ENCODE data around the gene SULT1B1.

Gene SULT1B1

DNA sequence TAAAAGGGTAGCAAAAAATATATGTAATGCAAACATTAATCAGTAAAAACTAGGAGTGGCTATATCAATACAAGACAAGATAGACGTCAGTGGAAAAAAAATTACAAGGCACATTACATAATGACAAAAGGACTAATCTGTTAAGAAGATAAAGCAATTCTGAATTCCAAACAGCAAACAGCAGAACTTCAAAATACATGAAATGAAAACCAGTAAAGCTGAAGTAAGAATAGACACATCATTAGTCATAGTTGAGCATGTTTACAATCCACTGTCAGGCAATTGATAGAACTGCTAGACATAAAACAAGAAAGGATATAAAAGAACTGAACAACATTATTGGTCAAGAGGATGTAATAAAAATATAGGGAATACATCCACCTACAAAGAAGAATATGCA lies 12.2 kb downstream of the SULT1B1 start:
- no peak for DNase-seq

- DNase-seq, result no peak
Observed at GRCh38 chr4:69744157-69744478, 16.3 kb downstream of the SULT1B1 start.

DNA sequence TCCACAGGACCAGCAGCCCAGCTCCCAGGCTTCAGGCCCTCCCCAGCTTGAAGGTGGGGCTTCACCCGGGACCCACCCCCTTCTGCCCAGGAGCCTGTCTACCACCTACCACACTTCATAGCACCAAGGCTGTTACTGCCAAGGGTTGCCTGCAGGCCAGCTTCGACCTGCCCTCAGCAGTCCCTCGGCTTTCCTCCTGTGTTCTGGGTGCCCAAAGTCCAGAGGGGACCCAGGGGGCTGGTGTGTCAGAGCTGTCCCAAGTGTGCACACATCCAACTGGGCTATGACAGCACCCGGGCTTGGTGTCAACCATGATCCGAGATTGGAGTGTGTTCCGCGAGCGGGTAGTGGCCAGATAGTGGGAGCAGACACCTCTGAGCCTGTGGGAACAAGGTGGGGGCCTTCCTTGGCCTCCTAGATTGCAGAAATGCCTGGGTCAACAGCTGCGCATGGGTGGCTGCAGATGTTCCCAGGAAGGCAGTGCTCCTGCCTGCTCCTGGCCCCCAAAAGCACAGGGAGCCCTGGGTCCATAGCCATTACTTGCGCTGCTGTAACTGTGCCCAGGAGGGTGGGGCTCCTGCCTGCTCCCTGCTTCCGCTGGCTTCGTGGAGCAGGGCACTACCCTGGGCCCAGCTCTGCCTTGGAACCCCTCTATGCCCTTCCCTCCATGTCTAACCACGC lies 16.8 kb downstream of the SULT1B1 start:
- no peak for DNase-seq

GRCh38 chr4:69742596-69742995 lies 17.8 kb downstream of the SULT1B1 start:
- no peak for DNase-seq

GRCh38 chr4:69738872-69739271 lies 21.5 kb downstream of the SULT1B1 start:
- DNase-seq, result no peak

- no peak for DNase-seq
Observed at GRCh38 chr4:69735119-69735518, 25.3 kb downstream of the SULT1B1 start.

DNA sequence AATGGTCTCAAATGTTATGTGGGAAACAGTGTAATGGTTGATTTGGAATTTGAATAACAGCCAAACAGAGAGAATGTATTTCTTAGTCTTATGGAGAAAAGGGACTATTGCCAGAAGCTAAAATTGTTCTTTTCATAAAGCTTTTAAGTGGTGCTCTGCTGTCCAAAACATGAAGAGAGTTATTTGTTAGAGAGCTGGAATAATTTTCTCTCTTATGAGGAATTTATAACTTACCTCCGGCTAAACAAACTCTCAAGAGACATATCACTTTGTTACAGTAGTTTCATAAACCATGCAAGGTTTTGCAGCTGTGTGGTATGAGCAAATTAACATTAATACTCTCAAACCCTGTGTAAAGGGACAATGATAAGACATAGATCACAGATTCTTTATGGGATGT lies 28.6 kb downstream of the SULT1B1 start:
- peak; percentile 15 for DNase-seq

DNA sequence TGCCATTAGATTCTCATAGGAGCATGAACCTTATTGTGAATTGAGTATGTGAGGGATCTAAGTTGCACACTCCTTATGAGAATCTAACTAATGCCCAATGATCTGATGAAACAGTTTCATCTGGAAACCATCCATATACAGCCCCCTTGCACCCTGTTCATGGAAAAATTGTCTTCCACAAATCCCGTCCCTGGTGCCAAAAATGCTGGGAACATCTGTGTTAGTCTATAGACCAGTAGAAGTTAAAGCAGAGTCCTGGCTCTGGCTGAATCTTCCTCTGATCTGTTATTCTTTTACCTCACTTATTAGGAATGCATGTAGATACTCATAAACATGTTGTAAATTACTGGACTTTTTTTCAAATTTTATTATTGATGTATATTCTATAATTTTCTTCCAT lies 29.2 kb downstream of the SULT1B1 start:
- DNase-seq, result no peak

- DNase-seq, result no peak
Observed at GRCh38 chr4:69730002-69730401, 30.4 kb downstream of the SULT1B1 start.

GRCh38 chr4:69727926-69728325 lies 32.5 kb downstream of the SULT1B1 start:
- no peak for DNase-seq

GRCh38 chr4:69727426-69727825 lies 33.0 kb downstream of the SULT1B1 start:
- DNase-seq, result no peak

- no peak for DNase-seq
Observed at GRCh38 chr4:69726971-69727370, 33.4 kb downstream of the SULT1B1 start.

DNA sequence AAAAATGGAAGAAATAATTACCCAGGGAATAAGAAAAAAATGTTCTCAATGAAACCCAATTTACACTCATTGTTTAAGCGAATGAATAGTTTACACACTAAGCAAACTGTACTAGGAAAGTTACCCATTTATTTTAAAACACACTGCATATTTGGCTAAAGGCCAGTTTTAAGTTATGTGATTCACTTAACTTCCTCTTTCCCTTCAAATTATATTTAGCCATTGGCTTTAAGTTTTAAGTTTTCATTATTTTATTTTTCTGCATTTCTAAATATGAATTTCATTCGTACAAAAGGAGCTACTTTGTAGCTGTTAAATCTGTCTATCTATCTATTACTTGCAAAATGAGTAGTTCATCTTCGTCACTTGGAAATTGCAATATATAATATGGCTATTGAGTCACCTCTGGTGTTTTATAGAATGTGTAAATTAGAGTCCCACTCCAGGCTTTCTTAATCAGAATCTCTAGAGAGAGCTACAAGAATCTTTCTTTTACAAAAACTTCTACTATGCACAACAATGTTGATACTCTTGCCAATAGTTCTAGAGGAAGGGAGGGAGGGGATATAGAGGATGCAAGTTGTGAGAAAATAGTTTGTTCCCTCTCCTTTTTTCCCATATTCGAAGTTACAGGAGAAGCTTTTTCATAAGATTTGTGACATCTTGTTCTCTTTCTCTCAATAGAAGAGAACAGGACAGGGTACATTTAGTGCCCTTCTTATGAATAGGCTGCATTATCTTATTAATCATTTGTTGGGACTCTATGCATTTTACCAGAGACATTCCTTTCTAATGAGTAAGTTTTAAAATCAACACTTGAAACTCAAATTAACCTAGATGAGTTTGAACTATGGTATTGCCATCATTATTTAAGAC lies 41.8 kb downstream of the SULT1B1 start:
- DNase-seq, result no peak

- no peak for DNase-seq
Observed at GRCh38 chr4:69717778-69718177, 42.6 kb downstream of the SULT1B1 start.

DNA sequence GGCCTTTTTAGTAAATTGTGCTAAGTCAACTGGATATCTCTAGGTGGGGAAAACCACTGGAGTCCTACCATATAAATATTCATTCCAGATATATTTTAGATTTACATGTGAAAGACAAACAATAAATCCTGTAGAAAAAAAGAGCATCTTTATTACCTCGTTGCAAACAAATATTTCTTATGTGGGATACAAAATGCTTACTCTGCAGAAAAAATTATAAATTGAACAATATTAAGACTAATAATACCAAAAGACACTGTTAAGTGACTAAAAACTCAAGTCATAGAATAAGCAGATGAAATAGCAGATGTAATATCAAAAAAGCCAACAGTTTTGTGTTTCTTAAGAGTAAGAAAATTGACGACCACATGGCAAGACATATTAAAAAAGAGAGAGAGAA lies 43.8 kb downstream of the SULT1B1 start:
- DNase-seq, result no peak

- DNase-seq, result no peak
Observed at GRCh38 chr4:69714086-69714485, 46.3 kb downstream of the SULT1B1 start.

- no peak for DNase-seq
Observed at GRCh38 chr4:69713593-69713992, 46.8 kb downstream of the SULT1B1 start.

- no peak for DNase-seq
Observed at GRCh38 chr4:69710580-69710979, 49.8 kb downstream of the SULT1B1 start.

DNA sequence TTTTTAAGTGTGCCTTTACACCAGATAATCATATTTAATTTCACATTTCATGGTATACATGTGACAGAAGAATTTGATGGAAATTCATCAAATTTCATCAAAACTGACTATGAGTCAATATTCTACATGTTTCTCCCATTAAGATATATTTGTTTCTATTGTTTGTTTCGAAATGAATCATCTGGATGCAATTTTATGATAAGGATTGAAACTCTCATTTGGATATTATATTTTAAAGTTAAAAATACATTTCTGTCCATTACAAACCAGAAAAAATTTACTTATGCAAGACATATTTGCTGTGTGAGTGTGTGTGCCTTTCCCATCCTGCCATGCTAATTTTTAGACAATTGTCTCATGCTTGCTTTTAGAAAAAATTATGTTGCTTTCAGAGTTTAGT lies 52.2 kb downstream of the SULT1B1 start:
- DNase-seq, result no peak

GRCh38 chr4:69707807-69708206 lies 52.6 kb downstream of the SULT1B1 start:
- no peak for DNase-seq

GRCh38 chr4:69702201-69702600 lies 58.2 kb downstream of the SULT1B1 start:
- no peak for DNase-seq

DNA sequence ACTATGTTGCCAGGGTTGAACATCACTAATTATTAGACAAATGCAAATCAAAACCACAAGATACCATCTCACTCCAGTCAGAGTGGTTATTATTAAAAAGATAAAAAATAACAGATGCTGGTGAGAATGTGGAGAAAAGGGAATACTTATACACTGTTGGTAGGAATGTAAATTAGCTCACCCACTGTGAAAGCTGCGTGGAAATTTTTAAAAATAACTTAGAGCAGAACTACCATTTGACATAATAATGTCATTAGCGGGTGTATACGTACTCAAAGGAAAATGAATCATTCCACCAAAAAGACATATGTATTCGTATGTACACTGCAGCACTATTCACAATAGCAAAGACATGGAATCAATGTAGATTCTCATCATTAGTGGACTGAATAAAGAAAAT lies 58.7 kb downstream of the SULT1B1 start:
- DNase-seq, result no peak

DNA sequence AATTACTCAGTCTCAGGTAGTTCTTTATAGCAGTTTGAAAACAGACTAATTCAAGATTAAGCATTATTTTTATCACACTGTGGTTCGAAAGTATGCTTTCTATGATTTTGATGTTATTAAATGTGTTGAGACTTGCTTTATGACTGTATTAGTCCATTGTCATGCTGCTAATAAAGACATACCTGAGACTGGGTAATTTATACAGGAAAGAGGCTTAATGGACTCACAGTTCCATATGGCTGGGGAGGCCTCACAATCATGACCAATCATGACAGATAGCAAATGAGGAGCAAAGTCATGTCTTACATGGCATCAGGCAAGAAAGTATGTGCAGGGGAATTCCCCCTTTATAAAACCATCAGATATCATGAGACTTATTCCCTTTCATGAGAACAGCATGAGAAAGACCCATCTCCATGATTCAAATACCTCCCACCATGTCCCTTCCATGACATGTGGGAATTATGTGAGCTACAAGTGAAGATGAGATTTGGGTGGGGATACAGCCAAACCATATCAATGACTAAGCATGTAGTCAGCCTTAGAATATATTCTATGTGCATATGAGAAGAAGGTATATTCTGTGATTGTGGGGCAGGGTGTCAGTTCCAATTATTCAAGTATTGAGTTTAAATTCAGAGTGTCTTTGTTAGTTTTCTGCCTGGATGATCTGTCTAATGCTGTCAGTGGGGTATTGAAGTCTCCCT lies 62.7 kb downstream of the SULT1B1 start:
- no peak for DNase-seq

DNA sequence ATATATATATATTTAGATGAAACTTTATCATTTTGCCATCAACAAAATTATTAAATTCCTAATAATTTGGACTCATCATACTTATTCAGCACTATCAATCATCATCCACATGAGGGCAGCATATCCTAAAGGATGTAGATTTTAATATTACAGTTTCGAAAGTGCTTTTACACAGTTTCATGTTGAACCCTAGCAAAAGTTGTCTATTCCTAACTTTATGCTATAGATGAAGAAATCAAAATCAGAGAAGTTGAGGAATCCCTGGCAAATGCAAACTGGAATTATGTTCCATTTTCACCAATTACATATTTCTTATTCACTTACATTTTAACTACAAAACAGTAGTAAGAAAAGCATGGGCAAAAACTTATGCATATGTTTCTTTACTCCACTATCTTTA lies 70.8 kb downstream of the SULT1B1 start:
- peak; percentile 44 for DNase-seq

Measured in NCI-H1105 treated with DMSO at 0.1 percent for 48 hours (cell line).